Measurements from ENCODE around the gene PIGV. TPM values are rescaled to one million over a fixed set of nuclear protein-coding genes. Genes with fewer than 3 reads are reported as not detected.

PIGV gene
- total and polyA plus RNA-seq, 5 donors from 2014 or later = 8.3 to 13.2 (median 9.1) TPM

DNA sequence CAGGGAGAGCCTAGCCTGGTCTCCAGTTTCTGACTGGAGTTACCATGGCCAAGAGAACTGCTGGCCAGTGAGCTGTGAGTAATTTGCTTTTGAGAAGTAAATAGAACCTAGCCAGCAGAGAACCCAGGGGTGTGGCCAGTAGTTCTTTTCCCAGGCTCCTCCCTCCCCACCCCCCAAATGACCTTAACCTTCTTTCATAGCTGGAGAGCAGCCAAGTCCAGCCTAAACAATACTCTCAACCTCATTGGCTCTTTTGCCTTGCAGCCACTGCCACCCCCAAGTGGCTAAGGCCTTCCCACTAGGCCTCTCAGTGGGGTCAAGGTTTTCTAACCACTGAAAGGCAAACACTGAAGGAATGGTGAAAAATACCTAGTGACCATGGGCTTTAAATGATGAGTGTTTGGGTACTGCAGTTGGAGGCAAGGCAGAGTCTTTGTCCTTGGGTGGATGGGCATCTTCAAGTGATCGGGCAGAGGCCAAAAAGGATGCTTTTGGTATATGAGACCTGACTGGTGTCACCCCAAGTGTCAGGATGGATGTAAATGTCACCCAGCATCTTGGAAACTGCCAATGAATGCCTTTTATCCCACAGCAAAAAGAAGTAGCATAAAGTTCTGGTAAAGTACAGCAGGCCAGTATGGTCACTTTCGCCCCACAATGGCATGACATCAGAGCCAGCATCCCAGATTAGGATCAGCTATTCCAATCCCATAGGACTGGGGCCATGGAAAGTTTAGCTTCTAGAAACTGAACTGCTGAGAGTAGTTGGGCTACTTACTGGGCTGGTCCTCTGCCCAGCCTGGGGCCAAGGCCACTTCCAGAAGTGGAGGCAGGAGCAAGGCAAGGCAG is 3.5 kb upstream of the PIGV start:
- H3K9me3 ChIP-seq (ENCODE audit: control insufficient read depth in 2 of 2, low read length in 2 of 2) = no peaks in the 10 kb centered on the region
- DNase-seq (no peak), ATAC-seq (ENCODE audit: low read depth in 2 of 2) (no peak)
- H3K27me3 Mint-ChIP-seq = peaks cover 9% of the 10 kb centered on the region
- peaks cover 11% of the 10 kb centered on the region for H3K36me3 Mint-ChIP-seq
- no peaks in the 10 kb centered on the region for H3K9me3 Mint-ChIP-seq
- H3K4me3 Mint-ChIP-seq = peak overlapping the region in 1 of 4 donors; percentile 6
- H3K36me3 ChIP-seq (ENCODE audit: control insufficient read depth, insufficient read depth, low read length) = peaks cover 23% of the 10 kb centered on the region
- H3K27ac ChIP-seq (ENCODE audit: insufficient read depth, low read length, poor library complexity, severe bottlenecking) = no peak overlapping the region
- peaks cover 23 to 70% (median 45%) of the 10 kb centered on the region in 4 donors for H3K4me1 Mint-ChIP-seq
- H3K4me3 ChIP-seq (ENCODE audit: low read depth, low read length) = no peak overlapping the region
- peaks cover 40% of the 10 kb centered on the region for H3K4me1 ChIP-seq (ENCODE audit: control insufficient read depth, insufficient read depth, low read length, poor library complexity, severe bottlenecking)
- H3K27ac Mint-ChIP-seq = peak overlapping the region; percentile 20 to 100 (median 56)
- no peaks in the 10 kb centered on the region for H3K27me3 ChIP-seq (ENCODE audit: control insufficient read depth, insufficient read depth, low read length)

GRCh38 chr1:26784886-26785285 is 2.9 kb upstream of the PIGV start:
- H3K9me3 Mint-ChIP-seq = no peaks in the 10 kb centered on the region
- no peaks in the 10 kb centered on the region for H3K9me3 ChIP-seq (ENCODE audit: control insufficient read depth in 2 of 2, low read length in 2 of 2)
- peaks cover 16% of the 10 kb centered on the region for H3K36me3 ChIP-seq (ENCODE audit: control insufficient read depth, insufficient read depth, low read length)
- peaks cover 25 to 77% (median 51%) of the 10 kb centered on the region in 4 donors for H3K4me1 Mint-ChIP-seq
- peaks cover 46% of the 10 kb centered on the region for H3K4me1 ChIP-seq (ENCODE audit: control insufficient read depth, insufficient read depth, low read length, poor library complexity, severe bottlenecking)
- ATAC-seq (ENCODE audit: low read depth in 2 of 2) (no peak), DNase-seq (no peak)
- no peaks in the 10 kb centered on the region for H3K27me3 ChIP-seq (ENCODE audit: control insufficient read depth, insufficient read depth, low read length)
- H3K4me3 ChIP-seq (ENCODE audit: low read depth, low read length) = no peak overlapping the region
- peaks cover 9% of the 10 kb centered on the region for H3K27me3 Mint-ChIP-seq
- peaks cover 10% of the 10 kb centered on the region for H3K36me3 Mint-ChIP-seq
- peak overlapping the region in 3 of 4 donors; percentile 51 to 100 (median 78) for H3K4me3 Mint-ChIP-seq
- H3K27ac ChIP-seq (ENCODE audit: insufficient read depth, low read length, poor library complexity, severe bottlenecking) = no peak overlapping the region
- peak overlapping the region in 2 of 3 donors; percentile 98 to 100 for H3K27ac Mint-ChIP-seq

- ATAC-seq (ENCODE audit: low read depth in 2 of 2) = no peak
- peaks cover 56% of the 10 kb centered on the region for H3K4me1 ChIP-seq (ENCODE audit: control insufficient read depth, insufficient read depth, low read length, poor library complexity, severe bottlenecking)
- Mint-ChIP-seq H3K4me3 (peak overlapping the region; percentile 96 to 100 (median 98)), H3K27me3 (peaks cover 9% of the 10 kb centered on the region), H3K9me3 (no peaks in the 10 kb centered on the region), H3K27ac (peak overlapping the region; percentile 93 to 100 (median 100)), H3K36me3 (peaks cover 10% of the 10 kb centered on the region), H3K4me1 (peaks cover 25 to 81% (median 55%) of the 10 kb centered on the region in 4 donors)
- H3K9me3 ChIP-seq (ENCODE audit: control insufficient read depth in 2 of 2, low read length in 2 of 2) = no peaks in the 10 kb centered on the region
- H3K27ac ChIP-seq (ENCODE audit: insufficient read depth, low read length, poor library complexity, severe bottlenecking) = peak overlapping the region; percentile 96
- peak in 1 of 3 donors; percentile 56 for DNase-seq
- H3K4me3 ChIP-seq (ENCODE audit: low read depth, low read length) = peak overlapping the region; percentile 75
- H3K27me3 ChIP-seq (ENCODE audit: control insufficient read depth, insufficient read depth, low read length) = no peaks in the 10 kb centered on the region
- peaks cover 7% of the 10 kb centered on the region for H3K36me3 ChIP-seq (ENCODE audit: control insufficient read depth, insufficient read depth, low read length)
Measured at GRCh38 chr1:26785611-26786436, 1.9 kb upstream of the PIGV start.

- DNase-seq (peak in 2 of 3 donors; percentile 16 to 54), ATAC-seq (ENCODE audit: low read depth in 2 of 2) (no peak)
- H3K36me3 Mint-ChIP-seq = peaks cover 9% of the 10 kb centered on the region
- peaks cover 3% of the 10 kb centered on the region for H3K36me3 ChIP-seq (ENCODE audit: control insufficient read depth, insufficient read depth, low read length)
- peak overlapping the region; percentile 96 for H3K27ac ChIP-seq (ENCODE audit: insufficient read depth, low read length, poor library complexity, severe bottlenecking)
- peak overlapping the region; percentile 75 for H3K4me3 ChIP-seq (ENCODE audit: low read depth, low read length)
- H3K4me3 Mint-ChIP-seq = peak overlapping the region; percentile 96 to 100 (median 98)
- H3K27me3 Mint-ChIP-seq = peaks cover 9% of the 10 kb centered on the region
- H3K9me3 ChIP-seq (ENCODE audit: control insufficient read depth in 2 of 2, low read length in 2 of 2) = no peaks in the 10 kb centered on the region
- peaks cover 58% of the 10 kb centered on the region for H3K4me1 ChIP-seq (ENCODE audit: control insufficient read depth, insufficient read depth, low read length, poor library complexity, severe bottlenecking)
- H3K27ac Mint-ChIP-seq = peak overlapping the region; percentile 93 to 100 (median 100)
- H3K4me1 Mint-ChIP-seq = peaks cover 19 to 82% (median 54%) of the 10 kb centered on the region in 4 donors
- H3K9me3 Mint-ChIP-seq = no peaks in the 10 kb centered on the region
- no peaks in the 10 kb centered on the region for H3K27me3 ChIP-seq (ENCODE audit: control insufficient read depth, insufficient read depth, low read length)
Measured at GRCh38 chr1:26786437-26787380, 1.0 kb upstream of the PIGV start.

- H3K27ac Mint-ChIP-seq = peak overlapping the region; percentile 93 to 100 (median 100)
- H3K4me1 ChIP-seq (ENCODE audit: control insufficient read depth, insufficient read depth, low read length, poor library complexity, severe bottlenecking) = peaks cover 58% of the 10 kb centered on the region
- DNase-seq = peak in 1 of 3 donors; percentile 87
Measured at GRCh38 chr1:26787381-26787705, 407 bp upstream of the PIGV start.

DNA sequence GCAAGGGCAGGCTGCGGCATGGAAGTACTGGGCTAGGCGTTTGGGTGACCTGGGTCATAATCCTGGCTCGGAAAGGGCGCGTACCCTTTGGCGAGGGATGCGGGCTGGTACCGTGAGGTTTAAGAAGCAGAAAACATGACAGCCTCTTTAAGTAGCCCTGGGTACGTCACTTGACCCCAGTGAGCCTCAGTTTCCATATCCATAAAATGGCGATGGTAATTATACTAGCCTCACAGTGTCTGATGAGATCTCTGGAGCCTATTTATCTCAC is 700 bp downstream of the PIGV start:
- DNase-seq (no peak), ATAC-seq (ENCODE audit: low read depth in 2 of 2) (no peak)
- H3K27ac ChIP-seq (ENCODE audit: insufficient read depth, low read length, poor library complexity, severe bottlenecking) = peak overlapping the region; percentile 96
- peak overlapping the region; percentile 96 to 100 (median 98) for H3K4me3 Mint-ChIP-seq
- no peaks in the 10 kb centered on the region for H3K9me3 Mint-ChIP-seq
- peaks cover 16% of the 10 kb centered on the region for H3K36me3 Mint-ChIP-seq
- H3K27me3 ChIP-seq (ENCODE audit: control insufficient read depth, insufficient read depth, low read length) = no peaks in the 10 kb centered on the region
- peaks cover 18 to 69% (median 46%) of the 10 kb centered on the region in 4 donors for H3K4me1 Mint-ChIP-seq
- peaks cover 3% of the 10 kb centered on the region for H3K36me3 ChIP-seq (ENCODE audit: control insufficient read depth, insufficient read depth, low read length)
- peak overlapping the region; percentile 81 to 100 (median 93) for H3K27ac Mint-ChIP-seq
- H3K4me1 ChIP-seq (ENCODE audit: control insufficient read depth, insufficient read depth, low read length, poor library complexity, severe bottlenecking) = peaks cover 58% of the 10 kb centered on the region
- H3K27me3 Mint-ChIP-seq = peaks cover 9% of the 10 kb centered on the region
- no peaks in the 10 kb centered on the region for H3K9me3 ChIP-seq (ENCODE audit: control insufficient read depth in 2 of 2, low read length in 2 of 2)
- H3K4me3 ChIP-seq (ENCODE audit: low read depth, low read length) = peak overlapping the region; percentile 95

More at GRCh38 chr1:26787381-26787705, 407 bp upstream of the PIGV start:
- H3K4me1 Mint-ChIP-seq = peaks cover 18 to 77% (median 51%) of the 10 kb centered on the region in 4 donors
- peak overlapping the region; percentile 96 for H3K27ac ChIP-seq (ENCODE audit: insufficient read depth, low read length, poor library complexity, severe bottlenecking)
- H3K27me3 ChIP-seq (ENCODE audit: control insufficient read depth, insufficient read depth, low read length) = no peaks in the 10 kb centered on the region
- peak overlapping the region; percentile 96 to 100 (median 98) for H3K4me3 Mint-ChIP-seq
- H3K4me3 ChIP-seq (ENCODE audit: low read depth, low read length) = peak overlapping the region; percentile 75
- peaks cover 3% of the 10 kb centered on the region for H3K36me3 ChIP-seq (ENCODE audit: control insufficient read depth, insufficient read depth, low read length)
- H3K27me3 Mint-ChIP-seq = peaks cover 9% of the 10 kb centered on the region
- H3K36me3 Mint-ChIP-seq = peaks cover 10% of the 10 kb centered on the region
- H3K9me3 Mint-ChIP-seq = no peaks in the 10 kb centered on the region
- H3K9me3 ChIP-seq (ENCODE audit: control insufficient read depth in 2 of 2, low read length in 2 of 2) = no peaks in the 10 kb centered on the region
- ATAC-seq (ENCODE audit: low read depth in 2 of 2) = peak; percentile 41
